Chondrocyte (in vitro differentiated cells): ENCODE measurements around the gene TRIM65. TPM values are rescaled to one million over a fixed set of nuclear protein-coding genes. Genes with fewer than 3 reads are reported as not detected.

Experiments used
- total RNA-seq: library from RNA; stranded (reverse); gene quantifications from 3 replicates; pipeline ENCODE4 v1.2.1, GENCODE V29; 2021

Gene TRIM65
- total RNA-seq, 1 donor from 2014 or later = 27.1 TPM

Other genes with a start within 250 kb of the TRIM65 start
- 20.4 to 30.4 TPM (median 21.1 TPM) in 3 replicates for gene RECQL5, start 229.8 kb downstream of the TRIM65 start, total RNA-seq
- gene SAP30BP, start 229.6 kb downstream of the TRIM65 start, total RNA-seq = 59.9 to 91.8 TPM (median 67.5 TPM) in 3 replicates
- gene ITGB4, start 175.5 kb downstream of the TRIM65 start, total RNA-seq = 5.2 to 52.3 TPM (median 5.6 TPM) in 3 replicates
- gene GALK1, start 131.8 kb downstream of the TRIM65 start, total RNA-seq = 27.8 to 34.7 TPM (median 30.0 TPM) in 3 replicates
- gene UNK, start 112.1 kb downstream of the TRIM65 start, total RNA-seq = 20.9 to 35.8 TPM (median 21.0 TPM) in 3 replicates
- 1.1 to 3.1 TPM (median 1.5 TPM) in 3 replicates for gene UNC13D, start 52.5 kb downstream of the TRIM65 start, total RNA-seq
- gene WBP2, start 41.6 kb downstream of the TRIM65 start, total RNA-seq = 45.0 to 62.5 TPM (median 56.5 TPM) in 3 replicates
- 33.9 to 50.6 TPM (median 46.3 TPM) in 3 replicates for gene TRIM47, start 18.4 kb downstream of the TRIM65 start, total RNA-seq
- 47.4 to 53.3 TPM (median 49.8 TPM) in 3 replicates for gene MRPL38, start 7.9 kb upstream of the TRIM65 start, total RNA-seq
- gene FBF1, start 44.1 kb upstream of the TRIM65 start, total RNA-seq = 6.7 to 19.8 TPM (median 7.5 TPM) in 3 replicates
- gene ACOX1, start 82.2 kb upstream of the TRIM65 start, total RNA-seq = 50.2 to 63.3 TPM (median 52.3 TPM) in 3 replicates
- gene TEN1, start 82.3 kb upstream of the TRIM65 start, total RNA-seq = 17.1 to 22.2 TPM (median 21.8 TPM) in 3 replicates
- gene CDK3, start 103.9 kb upstream of the TRIM65 start, total RNA-seq = 6.3 to 7.1 TPM (median 6.7 TPM) in 3 replicates
- gene EVPL, start 130.4 kb upstream of the TRIM65 start, total RNA-seq = not detected in 3 replicates
- 62.1 to 77.6 TPM (median 63.0 TPM) in 3 replicates for gene SRP68, start 175.6 kb upstream of the TRIM65 start, total RNA-seq
- not detected in 3 replicates for gene GALR2, start 177.8 kb upstream of the TRIM65 start, total RNA-seq
- not detected in 3 replicates for gene ZACN, start 182.2 kb upstream of the TRIM65 start, total RNA-seq
- gene EXOC7, start 206.8 kb upstream of the TRIM65 start, total RNA-seq = 129 to 180 TPM (median 131 TPM) in 3 replicates
- gene FOXJ1, start 244.3 kb upstream of the TRIM65 start, total RNA-seq = 0.12 TPM in 1 of 3 replicates, not detected in the others